ENCODE results near the gene ST6GALNAC1.

The ST6GALNAC1 gene, protein sequence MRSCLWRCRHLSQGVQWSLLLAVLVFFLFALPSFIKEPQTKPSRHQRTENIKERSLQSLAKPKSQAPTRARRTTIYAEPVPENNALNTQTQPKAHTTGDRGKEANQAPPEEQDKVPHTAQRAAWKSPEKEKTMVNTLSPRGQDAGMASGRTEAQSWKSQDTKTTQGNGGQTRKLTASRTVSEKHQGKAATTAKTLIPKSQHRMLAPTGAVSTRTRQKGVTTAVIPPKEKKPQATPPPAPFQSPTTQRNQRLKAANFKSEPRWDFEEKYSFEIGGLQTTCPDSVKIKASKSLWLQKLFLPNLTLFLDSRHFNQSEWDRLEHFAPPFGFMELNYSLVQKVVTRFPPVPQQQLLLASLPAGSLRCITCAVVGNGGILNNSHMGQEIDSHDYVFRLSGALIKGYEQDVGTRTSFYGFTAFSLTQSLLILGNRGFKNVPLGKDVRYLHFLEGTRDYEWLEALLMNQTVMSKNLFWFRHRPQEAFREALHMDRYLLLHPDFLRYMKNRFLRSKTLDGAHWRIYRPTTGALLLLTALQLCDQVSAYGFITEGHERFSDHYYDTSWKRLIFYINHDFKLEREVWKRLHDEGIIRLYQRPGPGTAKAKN

GRCh38 chr17:76643553-76644148 is at the start of gene ST6GALNAC1:
ST6GALNAC1 (minus strand) TSS chr17:76643757; CDS start chr17:76643638, 119 bp downstream.
- DNase-seq: no peak

DNA sequence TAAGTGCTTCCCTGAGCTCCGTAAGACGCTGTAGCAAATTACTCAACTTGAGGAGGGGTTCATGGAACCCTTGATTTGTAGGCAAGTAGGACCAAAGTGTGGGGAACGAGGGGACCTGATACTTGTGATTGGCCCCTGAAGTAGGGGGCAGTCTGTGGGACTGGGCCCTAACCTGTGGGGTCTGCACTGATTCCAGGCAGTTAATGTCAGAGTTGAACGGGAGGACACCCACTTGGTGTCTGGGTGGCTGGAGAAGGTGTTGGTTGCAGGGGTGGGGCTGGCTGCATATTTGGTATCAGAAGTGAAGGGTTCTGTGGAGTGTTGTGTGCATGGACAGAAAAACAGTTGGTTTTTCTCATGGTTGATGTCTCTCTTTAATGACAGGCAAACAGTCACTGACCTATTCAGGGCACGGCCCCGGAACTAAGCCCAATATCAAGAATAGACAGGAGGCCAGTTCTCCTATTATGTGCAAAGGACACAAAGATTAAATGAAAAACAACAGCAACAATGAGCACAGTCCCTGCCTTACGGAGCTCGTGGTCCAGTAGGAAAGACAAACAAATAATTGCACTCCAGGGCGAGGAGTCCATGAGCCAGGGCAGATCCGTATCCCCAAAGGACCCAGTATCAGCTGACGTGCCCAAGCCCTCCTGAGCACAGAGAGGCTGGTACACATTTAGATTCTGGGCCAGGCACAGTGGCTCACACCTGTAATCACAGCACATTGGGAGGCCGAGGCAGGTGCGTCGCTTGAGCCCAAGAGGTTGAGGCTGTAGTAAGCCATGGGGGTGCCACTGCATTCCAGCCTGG is 48.0 kb upstream of the ST6GALNAC1 start:
- DNase-seq: peak; percentile 40

GRCh38 chr17:76690596-76691280 is 47.2 kb upstream of the ST6GALNAC1 start:
- no peak for DNase-seq

GRCh38 chr17:76689859-76690258 is 46.3 kb upstream of the ST6GALNAC1 start:
- DNase-seq: no peak

DNA sequence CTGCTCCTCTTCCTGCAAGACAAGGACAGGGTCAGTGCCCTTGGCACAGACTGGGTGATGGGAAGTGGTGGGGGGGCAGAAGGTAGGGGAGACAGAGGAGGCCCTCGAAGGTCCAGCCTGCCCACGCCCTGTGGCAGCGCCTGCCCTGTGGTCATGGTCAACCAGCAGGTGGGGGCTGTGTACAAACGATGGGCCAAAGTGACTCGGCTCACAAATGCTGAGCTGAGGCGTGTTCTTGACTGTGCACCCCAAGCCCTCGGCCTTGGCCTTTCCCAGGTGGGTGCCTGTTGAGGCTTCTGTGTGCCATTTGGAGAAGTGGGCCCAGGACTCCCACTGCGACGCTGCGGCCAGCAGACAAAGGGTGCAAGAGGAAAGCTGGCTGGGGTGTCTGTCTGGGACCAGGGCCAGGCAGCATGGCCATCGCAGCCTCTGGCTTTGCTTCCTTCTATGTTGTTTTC is 44.6 kb upstream of the ST6GALNAC1 start:
- DNase-seq: no peak

DNA sequence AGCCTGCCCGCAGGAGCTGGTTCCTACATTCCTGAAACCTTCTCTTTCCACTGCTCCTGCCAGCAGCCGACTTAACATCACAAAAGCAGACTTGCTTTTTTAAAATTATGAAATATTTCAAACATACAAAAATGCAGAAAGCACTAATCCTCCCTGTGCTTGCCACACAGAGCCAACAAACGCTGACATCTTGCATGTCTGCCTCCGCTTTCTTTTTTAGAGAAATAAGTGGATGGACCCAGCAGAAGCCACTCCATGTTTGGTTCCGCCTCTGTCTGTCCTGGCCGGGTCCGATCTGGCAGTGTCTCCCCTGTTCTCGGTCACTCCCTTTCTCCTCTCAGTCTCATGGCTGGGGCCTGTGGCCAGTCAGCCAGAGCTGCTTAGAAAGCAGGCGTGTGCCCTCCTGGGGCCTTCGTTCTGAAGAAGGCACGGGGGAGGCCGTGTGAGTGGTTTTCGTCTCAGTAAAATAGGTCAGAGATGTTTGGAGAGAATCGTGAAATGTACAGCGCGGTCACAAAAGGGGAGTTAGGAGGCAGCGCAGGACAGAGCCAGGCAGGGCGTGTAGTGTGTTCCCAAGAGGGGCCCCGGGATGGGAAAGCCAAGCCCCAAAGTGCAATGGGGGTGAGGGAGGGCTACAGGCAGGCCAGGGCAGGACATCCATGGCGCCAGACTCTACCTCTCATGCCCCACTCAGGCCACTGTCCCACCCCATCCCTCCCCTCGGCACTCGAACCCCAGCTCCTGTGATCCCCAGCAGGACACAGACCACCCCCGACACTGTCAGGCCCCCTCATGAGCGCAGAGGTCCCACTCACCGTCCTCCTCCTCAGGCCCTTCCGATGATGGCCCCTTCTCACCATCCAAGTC is 44.0 kb upstream of the ST6GALNAC1 start:
- no peak for DNase-seq

GRCh38 chr17:76686538-76687297 is 43.2 kb upstream of the ST6GALNAC1 start:
- DNase-seq: no peak

GRCh38 chr17:76685846-76686245 is 42.3 kb upstream of the ST6GALNAC1 start:
- no peak for DNase-seq

DNA sequence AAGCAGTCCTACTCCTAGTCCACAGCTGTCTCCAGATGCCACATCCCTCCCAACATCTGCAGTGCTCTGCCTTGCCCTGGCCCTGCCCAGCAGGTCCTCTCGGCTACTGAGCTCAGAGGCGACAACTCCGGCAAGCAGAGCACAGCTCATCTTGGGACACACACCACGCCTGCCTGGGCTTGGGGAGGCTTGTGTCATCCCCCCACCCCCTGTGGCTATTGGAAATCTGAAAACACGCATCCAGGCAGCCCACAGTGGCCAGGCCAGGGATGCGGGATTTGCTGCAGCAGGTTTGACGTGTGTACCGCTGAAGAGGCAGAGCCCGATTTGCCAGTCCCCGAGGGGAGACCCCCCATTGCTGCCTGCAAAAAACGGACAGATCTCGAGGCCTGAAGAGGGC is 41.8 kb upstream of the ST6GALNAC1 start:
- no peak for DNase-seq

- no peak for DNase-seq
Observed at GRCh38 chr17:76684756-76685155, 41.2 kb upstream of the ST6GALNAC1 start.

- no peak for DNase-seq
Observed at GRCh38 chr17:76683921-76684745, 40.6 kb upstream of the ST6GALNAC1 start.

DNA sequence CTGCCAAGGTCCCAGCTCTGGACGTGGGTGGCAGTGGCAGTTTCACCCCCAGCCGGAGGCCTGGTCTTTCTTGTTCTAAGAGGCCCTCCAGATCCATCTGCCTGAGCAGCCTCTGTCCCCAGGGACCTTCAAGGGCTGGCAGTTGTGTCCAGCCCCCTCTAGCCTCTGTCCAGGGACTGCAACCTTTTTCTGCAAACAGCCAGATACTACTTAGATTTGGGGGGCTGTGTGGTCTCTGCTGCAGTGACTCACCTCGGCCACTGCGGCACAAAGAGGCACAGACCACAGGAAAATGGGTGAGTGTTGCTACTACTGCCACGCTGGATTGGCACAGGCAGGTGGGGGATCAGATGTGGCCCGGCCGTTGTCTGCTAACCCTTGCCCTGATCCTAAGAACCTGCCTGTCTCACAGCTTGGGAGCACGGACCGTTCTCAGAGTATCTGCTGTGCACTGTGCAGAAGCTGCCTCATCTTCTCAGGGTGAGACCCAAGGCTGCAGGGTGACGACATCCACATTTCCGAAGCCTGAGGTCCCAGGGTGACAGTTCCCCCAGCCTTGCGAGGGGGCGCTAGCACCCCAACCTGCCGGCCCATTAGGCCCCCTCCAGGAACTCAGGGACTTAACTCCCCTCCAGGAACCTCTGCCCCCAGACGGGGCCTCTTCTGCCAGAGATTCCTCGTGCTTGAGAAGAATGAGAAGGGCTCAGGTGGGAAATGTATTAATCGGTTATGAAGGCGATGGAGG is 39.6 kb upstream of the ST6GALNAC1 start:
- no peak for DNase-seq

GRCh38 chr17:76682296-76682695 is 38.7 kb upstream of the ST6GALNAC1 start:
- no peak for DNase-seq

GRCh38 chr17:76681222-76682137 is 37.9 kb upstream of the ST6GALNAC1 start:
- peak; percentile 61 for DNase-seq

DNA sequence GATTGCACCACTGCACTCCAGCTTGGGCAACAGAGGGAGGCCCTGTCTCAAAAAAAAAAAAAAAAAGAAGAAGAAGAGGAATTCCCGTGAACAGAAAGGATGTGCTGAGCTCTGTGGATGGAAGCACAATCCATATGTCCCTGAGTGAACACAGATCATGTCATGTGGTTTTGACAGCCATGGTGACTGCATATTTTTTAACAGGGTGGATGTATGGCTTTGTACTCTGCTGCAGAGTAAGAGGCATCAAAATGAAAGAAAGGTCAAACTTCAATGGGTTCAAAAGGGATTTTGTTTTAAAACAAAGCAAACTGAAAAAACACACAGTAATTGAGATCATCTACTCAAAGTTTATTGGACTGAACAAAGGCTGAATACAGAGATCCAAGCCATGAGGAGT is 35.7 kb upstream of the ST6GALNAC1 start:
- no peak for DNase-seq

GRCh38 chr17:76678330-76678729 is 34.8 kb upstream of the ST6GALNAC1 start:
- DNase-seq: no peak

- DNase-seq: no peak
Observed at GRCh38 chr17:76677406-76677805, 33.8 kb upstream of the ST6GALNAC1 start.

DNA sequence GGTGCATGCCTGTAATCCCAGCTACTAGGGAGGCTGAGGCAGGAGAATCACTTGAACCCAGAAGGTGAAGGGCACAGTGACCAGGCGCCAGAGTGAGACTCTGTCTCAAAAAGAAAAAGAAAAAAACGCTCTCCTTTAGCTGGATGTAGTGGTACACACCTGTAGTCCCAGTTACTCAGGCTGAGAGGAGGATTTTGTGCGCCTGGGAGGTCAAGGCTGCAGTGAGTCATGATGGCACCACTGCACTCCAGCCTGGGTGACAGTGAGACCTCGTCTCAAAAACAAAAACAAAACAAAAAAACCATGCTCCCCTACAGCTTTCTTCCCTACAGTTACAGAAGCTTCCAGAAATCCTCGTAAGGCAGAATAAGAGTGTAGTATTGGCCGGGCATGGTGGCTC is 33.1 kb upstream of the ST6GALNAC1 start:
- DNase-seq: no peak
